PC-3 (cell line): ENCODE data around the gene TC2N.

Source experiments
- EZH2 ChIP-seq: fragments of 300-600 bp; sonication (generic); IDR thresholded peaks from one replicate; pipeline ENCODE4 v1.6.1; 2017; ENCODE audit warnings: antibody characterized with exemption, mild to moderate bottlenecking, low read length; ENCODE audit not compliant: unreplicated experiment
- EZH2phosphoT487 ChIP-seq: fragments of 300-600 bp; sonication (generic); IDR thresholded peaks from 2 replicates; pipeline ENCODE4 v1.6.1; 2018; ENCODE audit warnings: mild to moderate bottlenecking, antibody characterized with exemption, low read length, borderline replicate concordance
- TF ChIP-seq, protein P1 (sequence below): fragments of 300-600 bp; sonication (generic); conservative IDR thresholded peaks from 2 replicates; pipeline ENCODE4 v1.5.1; 2017; ENCODE audit warnings: antibody characterized with exemption, low read depth, mild to moderate bottlenecking, low read length

DNA sequence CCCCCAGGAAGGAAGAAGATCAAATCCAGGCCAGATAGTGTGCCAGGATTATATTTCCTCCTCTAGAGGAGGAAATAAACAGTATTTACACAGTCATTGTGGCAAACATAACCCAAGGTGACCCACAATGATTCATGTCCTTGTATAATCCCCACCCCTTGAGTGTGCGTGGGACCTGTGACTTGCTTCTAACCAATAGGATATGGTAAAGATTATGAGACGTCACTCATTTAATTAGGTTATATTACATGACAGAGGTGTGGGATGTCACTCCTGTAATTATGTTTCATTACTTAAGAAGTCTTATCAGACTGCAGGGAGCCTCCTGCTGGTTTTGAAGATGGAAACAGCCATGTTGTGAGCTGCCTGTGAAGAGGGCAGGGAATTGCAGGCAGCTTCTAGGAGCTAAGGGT is 123.3 kb downstream of the TC2N start:
- TF ChIP-seq, protein P1, sequence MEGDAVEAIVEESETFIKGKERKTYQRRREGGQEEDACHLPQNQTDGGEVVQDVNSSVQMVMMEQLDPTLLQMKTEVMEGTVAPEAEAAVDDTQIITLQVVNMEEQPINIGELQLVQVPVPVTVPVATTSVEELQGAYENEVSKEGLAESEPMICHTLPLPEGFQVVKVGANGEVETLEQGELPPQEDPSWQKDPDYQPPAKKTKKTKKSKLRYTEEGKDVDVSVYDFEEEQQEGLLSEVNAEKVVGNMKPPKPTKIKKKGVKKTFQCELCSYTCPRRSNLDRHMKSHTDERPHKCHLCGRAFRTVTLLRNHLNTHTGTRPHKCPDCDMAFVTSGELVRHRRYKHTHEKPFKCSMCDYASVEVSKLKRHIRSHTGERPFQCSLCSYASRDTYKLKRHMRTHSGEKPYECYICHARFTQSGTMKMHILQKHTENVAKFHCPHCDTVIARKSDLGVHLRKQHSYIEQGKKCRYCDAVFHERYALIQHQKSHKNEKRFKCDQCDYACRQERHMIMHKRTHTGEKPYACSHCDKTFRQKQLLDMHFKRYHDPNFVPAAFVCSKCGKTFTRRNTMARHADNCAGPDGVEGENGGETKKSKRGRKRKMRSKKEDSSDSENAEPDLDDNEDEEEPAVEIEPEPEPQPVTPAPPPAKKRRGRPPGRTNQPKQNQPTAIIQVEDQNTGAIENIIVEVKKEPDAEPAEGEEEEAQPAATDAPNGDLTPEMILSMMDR = no peak
- TF ChIP-seq EZH2 (no peak), EZH2phosphoT487 (no peak)
